Measurements from ENCODE around the gene CCR5AS.
"Not testable (repeated sequence)": the region's sequence is repeated elsewhere in the genome, so short reads cannot be mapped to it uniquely, and the experiment has no call there.

Gene CCR5AS

DNA sequence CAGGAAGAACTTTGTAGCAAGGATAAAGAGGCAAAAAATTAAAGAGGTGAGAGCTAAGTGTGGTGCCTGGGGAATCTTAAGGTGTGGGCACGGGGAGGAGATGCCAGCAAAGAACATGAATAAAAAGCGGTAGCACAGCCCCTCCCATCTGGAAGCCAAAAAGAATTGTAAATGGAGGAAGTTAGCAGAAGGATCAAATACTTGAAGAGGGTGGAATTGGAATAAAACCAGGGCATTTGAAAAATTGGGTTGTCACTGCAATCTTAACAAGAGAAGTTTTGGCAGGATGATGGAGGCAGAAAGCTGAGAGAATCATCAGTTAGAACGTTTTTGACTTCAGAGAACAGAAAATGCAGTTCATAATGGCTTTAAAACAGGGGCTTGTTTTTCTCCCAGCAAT, 50.6 kb downstream of the CCR5AS start:
- DNase-seq (ENCODE audit: low spot score), result no peak

DNA sequence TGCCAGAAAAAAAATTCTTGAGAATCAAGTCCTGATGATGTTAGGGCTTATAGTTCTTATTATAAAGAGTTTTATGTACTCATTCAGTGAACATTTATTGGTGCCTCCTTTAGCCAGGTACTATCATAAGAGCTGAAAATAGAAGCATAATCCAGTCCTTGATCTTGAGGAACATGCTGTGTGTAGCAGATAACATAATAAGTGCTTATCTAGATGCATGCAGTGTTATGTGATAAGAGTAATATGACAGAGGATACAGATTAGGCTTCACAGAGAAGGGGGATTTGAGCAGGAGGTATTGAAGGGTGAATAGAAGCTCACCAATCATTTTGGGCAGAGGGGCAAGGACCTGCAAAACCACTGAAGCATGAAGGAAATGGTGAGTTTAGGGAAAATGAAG, 51.9 kb downstream of the CCR5AS start:
- no peak for DNase-seq (ENCODE audit: low spot score)

DNA sequence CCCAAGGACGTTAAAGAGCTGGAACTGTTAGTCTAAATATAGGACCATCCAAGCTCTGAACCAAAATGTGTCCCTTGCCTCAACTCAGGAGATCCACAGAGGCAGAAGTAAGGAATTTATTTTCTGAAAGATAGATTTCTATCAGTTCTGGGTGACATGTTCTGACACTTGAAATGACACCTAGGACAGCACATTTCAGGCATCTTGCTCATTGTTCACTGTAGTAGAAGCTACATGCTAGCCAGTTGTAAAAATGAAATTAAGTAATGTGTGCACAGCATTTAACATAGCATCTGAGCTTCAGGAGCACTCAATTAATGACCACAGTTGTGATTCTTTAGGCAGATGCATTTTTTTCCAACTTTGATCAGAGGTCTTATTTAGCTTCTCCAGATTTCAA, 52.4 kb downstream of the CCR5AS start:
- no peak for DNase-seq (ENCODE audit: low spot score)

DNA sequence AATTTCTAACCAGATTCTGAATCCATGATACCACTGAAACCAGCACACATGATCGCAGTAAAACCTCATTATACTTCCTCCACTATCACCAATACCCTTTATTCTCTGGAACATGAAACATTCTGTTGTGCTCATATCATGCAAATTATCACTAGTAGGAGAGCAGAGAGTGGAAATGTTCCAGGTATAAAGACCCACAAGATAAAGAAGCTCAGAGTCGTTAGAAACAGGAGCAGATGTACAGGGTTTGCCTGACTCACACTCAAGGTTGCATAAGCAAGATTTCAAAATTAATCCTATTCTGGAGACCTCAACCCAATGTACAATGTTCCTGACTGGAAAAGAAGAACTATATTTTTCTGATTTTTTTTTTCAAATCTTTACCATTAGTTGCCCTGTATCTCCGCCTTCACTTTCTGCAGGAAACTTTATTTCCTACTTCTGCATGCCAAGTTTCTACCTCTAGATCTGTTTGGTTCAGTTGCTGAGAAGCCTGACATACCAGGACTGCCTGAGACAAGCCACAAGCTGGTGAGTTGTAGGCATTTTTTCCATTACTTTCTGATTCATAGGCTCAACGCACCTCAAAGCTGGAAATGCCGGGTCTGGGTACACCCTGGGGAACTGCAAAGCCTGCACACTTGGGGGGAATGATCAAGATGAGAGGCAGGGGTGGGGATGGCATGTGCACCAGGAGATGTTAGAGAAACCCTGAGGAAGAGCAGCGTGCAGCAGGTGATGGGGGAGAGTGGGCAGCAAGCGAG, 53.0 kb downstream of the CCR5AS start, which contains the start of gene CCR2:
CCR2 (plus strand) TSS at position 465 of the 764 bp plus-strand sequence. CDS start 3,417 bp downstream, outside the sequence.
- DNase-seq (ENCODE audit: low spot score), result no peak

DNA sequence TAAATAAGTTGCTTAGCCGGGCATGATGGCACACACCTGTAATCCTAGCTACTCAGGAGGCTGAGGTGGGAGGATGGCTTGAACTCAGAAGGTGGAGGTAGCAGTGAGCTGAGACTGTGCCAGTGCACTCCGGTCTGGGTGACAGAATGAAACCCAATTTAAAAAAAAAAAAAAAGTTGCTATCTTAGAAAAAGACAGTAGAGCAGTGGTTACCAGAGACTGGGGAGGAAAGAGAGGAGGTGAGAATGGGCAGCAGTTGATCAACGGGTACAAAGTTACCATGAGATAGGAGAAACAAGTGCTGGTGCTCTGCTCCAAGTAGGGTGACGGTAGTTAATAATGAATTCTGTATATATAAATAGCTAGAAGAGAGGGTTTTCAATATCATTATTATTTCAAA, 53.8 kb downstream of the CCR5AS start:
- no peak for DNase-seq (ENCODE audit: low spot score)

DNA sequence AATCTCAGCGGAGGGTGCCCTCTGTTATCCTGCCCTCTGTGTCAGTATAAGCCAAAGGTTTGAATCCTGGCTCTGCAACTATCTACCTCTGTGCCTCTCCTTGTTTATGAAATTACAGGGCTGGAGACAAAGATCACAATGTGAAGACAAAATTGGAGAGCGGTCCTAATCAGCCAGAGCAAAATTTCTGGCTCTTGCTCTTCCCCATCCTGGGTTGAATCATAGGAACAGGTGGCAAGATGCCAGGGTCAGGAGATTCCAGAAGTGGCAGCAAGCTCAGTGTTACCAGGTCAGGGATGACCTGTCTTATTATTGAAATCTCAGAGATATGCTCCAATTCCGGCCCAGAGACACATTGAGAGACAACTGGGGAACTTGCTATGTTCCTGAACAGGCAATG, 55.2 kb downstream of the CCR5AS start:
- no peak for DNase-seq (ENCODE audit: low spot score)

DNA sequence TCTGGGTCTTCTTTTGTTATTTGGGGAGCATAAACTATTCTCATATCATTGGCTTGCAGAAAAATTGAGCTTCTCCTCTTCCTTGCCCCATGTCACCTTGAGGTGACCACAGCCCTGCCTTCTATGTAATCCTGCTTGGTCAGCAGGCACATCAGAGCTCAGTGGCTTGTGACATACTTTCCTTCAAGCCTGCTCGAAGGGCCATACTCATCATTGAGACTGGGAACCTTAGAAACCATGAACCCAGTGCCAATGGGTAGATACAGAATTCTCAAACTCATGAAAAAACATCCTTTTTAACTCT, 56.7 kb downstream of the CCR5AS start:
- no peak for DNase-seq (ENCODE audit: low spot score)

DNA sequence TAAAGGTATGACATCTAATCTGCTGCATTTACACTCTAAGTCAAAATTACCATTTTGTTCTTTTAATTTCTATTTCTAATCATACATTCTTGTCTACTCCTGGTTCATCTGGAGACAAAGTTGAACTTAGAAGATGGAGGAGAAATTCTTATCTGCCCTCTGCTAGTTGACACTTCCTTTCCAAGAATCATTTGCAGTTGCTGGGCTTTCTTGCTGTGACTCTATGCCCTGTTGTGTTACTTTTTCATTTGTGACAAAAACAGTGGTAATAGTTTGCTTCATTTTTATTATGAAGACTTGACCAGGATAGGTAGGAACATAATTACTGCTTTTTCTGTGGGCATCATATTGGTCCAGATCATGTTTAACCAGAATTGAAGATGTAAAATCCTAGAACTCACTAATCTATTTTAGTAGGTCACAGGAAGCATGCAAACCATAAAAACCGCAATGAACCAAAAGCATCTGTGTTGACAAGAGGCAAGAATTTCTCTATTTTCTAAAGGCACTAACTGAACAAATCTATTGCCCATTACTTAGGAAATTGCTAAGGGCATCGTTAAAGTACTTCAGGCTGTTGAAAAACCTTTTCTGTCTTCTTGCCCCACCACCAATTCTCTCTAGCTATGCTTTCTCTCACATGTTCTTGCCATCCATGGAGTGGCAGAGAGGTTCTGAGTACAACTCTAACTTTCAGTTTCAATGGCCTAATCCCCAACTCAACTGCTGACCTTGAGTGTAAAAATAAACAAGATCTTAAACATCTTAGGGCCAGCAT, 57.2 kb downstream of the CCR5AS start:
- peak; percentile 2 for DNase-seq (ENCODE audit: low spot score)

DNA sequence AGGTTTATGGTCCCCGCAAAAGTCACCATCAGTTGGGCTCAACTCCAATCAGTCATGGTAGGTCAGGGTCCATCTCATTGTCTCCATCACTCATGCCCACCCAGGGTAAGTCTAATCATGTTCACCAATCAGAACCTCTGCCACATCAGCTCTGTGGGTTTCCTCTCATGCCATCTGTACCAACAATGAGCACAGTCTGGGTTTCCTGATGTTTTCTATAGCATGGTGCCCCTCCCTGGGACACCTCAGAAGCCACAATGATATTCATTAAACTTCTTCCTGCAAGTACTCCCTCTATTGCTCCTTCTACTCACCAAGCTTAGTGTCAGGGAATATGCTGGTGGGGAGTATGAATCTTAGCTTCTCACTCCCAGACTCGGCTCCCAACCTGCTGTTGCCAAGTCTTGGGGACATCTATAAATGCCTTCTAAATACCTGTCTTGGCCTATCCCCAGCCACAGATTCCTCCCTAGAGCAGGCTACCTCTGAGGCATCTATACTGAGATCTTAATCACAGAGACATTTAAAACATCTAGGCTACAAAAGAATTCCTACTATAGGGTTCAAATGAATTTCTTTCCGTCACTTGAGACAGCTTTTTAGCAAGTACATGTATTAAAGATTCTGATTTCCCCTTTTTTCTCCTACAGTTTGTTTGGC, 57.9 kb downstream of the CCR5AS start:
- DNase-seq (ENCODE audit: low spot score), result no peak

DNA sequence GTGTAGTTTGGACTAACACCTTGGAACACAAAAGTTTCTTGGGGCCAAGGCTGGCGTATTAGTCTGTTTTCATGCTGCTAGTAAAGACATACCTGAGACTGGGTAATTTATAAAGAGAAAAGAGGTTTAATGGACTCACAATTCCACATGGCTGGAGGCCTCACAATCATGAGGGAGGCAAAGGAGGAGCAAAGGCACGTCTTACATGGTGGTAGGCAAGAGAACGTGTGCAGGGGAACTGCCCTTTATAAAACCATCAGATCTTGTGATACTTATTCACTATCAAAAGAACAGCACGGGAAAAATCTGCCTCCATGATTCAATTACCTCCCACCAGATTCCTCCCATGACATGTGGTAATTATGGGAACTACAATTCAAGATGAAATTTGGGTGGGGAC, 62.4 kb downstream of the CCR5AS start:
- no peak for DNase-seq (ENCODE audit: low spot score)

DNA sequence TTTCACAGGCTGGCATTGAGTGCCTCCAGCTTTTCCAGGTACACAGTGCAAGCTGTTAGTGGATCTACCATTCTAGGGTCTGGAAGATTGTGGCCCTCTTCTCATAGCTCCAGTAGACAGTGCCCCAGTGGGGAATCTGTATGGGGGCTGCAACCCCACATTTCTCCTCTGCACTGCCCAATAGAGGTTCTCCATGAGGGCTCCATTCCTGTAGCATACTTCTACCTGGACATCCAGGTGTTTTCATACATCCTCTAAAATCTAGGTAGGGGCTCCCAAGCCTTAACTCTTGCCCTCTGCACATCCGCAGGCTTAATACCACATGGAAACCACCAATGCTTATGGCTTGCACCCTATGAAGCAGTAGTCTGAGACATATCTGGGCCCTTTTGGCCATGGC, 68.0 kb downstream of the CCR5AS start:
- no peak for DNase-seq (ENCODE audit: low spot score)

DNA sequence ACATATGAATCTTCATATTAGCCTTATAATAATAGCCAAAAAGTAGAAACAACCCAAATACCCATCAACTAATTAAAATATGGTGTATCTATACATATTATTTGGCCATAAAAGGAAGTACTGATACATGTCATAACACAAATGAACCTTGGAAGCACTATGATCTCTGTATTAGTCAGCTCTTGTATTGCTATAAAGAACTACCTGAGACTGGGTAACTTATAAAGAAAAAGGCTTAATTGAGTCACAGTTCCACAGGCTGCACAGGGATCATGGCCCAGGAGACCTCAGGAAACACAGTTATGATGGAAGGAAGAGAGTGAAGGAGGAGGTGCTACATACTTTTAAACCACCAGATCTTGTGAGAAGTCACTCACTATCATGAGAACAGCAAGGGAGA, 69.0 kb downstream of the CCR5AS start:
- no peak for DNase-seq (ENCODE audit: low spot score)

DNA sequence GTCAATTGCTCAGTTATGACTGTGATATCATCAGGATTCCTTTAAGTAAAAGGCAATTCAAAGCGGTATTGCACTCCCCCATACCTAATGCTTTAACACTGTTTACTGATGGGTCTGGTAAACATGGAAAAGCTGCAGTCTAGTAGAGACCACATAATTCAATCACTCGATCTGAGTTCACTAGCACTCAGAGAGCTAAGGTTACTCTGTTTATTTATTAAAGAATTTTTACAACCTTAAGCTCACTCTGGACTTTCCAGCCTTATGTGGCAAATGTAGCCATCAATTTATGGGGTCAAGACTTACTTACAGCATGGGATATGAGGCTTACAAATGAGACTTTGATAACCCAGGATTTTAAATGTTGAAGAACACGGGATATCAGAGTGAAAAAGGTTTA, 71.3 kb downstream of the CCR5AS start:
- DNase-seq (ENCODE audit: low spot score), result no peak

DNA sequence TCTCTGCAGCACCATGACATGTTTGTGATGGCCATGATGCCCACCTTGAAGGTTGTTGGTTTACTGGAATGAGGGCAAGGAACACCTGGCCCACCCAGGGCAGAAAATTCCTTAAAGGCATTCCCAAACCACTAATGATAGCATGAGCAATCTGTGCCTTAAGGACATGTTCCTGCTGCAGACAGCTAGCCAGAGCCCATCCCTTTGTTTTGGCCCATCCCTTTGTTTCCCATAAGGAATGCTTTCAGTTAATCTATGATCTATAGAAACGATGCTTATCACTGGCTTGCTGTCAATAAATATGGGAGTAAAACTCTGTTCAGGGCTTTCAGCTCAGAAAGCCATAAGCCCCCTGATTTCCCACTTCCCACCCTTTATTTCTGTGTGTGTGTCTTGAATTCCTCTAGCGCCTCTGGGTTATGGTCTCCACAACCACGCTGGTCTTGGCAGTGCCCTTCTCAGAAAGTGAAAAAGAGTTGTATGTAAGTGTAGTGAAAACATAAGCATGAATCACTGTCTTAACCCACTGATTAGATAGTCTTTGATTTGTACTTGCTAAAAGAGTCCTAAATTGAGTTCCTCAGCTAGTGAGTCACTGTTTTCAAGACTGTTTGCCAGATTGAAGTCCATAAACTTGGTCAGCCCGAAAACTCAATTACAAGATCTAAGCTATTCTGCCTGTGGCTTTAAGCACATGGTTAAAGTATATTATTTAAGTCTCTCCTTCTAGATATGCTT, 72.0 kb downstream of the CCR5AS start:
- DNase-seq (ENCODE audit: low spot score), result no peak

DNA sequence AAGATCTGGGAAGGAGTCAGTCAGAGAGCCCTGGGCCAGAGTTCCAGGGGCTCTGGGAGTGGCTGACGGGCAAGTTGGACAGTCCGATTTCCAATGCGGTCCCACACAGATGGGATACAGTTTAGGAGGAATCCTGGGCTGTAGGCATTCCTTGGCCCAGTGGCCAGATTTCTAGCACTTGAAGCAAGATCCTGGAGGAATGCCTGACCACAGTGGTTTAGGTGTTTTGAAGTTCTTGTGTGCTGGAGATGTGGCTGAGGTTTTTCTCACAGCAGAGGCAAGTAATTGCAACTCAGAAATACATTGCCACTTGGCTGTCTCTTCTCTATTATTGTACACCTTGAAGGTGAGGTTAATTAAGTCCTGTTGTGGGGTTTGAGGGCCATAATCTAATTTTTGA, 76.2 kb downstream of the CCR5AS start:
- DNase-seq (ENCODE audit: low spot score), result not testable (repeated sequence)

DNA sequence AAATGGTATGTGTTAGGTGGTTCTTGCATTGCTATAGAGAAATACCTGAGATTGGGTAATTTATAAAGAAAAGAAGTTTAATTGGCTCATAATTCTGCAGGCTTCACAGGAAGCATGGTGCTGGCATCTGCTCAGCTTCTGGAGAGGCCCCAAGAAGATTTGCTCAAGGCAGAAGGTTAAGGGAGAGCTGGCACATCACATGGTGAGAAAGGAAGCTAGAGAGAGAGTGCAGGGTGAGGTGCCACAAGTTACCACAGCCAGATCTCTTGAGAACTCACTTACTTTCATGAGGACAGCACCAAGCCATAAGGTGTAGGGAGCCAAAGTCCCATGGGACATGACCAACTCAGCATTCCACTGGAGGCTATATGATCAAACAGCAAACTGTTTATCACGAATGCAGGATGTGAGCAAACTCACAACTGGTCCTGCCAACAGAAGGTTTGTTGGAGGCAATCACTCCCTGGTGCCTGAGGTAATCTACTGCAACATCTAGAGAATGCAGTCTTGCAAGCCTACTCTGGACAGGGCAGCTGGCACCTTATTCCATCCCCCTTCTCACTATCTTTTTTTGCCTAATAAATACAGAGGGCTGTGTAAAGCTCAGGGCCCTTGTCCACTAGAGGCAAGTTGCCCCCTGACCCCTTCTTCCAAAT, 81.1 kb downstream of the CCR5AS start:
- DNase-seq (ENCODE audit: low spot score), result no peak

DNA sequence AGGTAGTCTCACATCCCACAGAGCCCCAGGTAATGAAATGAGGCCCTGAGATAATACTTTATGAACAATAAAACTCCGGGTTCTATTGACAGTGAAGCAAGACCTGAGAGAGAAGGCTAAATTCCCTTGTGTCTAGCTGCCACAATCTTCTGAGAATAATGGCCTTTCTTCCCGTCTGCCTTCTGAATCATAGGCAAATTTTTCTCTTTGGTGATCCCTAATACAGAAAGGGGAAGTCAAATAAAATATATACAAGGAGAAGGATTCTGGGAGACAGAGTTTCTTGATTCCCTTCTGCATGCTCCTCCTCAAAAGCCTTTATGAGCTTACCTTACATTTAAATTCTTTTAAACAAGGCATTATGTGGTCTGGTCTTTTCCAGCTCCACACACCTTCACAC, 82.8 kb downstream of the CCR5AS start:
- DNase-seq (ENCODE audit: low spot score), result no peak

DNA sequence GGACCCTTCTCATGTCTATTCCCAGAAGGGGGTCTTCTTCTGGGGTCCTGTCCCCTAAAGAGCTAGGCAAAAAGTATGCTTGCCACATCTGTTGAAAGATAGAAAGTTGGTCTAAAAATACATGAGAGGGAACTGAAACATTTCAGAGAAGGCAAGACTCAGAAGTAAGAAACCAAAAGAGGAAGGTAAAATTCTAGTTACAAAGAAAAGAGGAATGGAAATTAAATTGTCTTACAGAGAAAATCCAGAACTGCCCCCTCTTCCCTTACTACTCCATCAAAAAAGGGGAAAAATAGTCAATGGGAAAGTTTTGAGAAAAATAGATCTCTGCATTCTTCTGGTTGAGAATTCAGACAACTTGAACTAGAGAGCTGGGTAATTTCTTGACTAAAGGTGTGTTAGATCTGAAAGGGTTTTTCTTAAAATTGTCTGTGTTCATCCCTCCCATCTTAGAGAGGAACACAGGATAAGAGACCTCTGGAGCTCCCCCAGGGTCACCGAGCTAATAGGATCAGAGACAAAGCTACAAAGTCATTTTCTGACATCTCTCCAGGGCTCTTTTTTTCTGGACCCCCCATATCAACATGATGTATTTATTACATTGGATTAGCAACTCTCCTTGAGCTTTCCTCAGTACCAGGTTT, 85.3 kb downstream of the CCR5AS start:
- peak; percentile 0 for DNase-seq (ENCODE audit: low spot score)

DNA sequence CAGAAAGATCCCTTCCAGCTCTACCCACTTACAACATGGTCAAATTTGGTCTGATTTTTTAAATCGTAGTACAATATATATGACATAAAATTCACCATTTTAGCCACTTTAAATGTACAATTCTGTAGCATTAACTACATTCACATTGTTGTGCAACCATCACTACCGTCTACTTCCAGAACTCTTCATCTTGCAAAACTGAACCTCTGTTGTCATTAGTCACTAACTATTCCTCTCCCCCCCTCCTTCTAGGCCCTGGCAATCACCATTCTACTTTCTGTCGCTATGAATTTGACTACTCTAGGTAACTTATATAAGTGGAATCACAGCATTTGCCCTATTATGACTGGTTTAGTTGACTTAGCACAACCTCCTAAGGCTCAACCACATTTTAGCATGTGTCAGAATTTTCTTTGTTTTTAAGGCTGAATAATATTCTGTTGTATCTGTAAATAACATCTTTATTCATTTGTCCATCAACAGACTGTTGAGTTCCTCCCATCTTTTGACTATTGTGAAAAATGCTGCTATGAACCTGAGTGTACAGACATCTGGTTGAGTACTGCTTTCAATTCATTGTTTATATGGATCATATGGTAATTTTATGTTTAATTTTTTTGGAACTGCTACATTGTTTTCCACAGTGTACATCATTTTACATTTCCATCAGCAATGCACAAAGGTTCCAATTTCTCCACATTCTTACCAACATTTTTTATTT, 88.5 kb downstream of the CCR5AS start:
- DNase-seq (ENCODE audit: low spot score), result no peak

DNA sequence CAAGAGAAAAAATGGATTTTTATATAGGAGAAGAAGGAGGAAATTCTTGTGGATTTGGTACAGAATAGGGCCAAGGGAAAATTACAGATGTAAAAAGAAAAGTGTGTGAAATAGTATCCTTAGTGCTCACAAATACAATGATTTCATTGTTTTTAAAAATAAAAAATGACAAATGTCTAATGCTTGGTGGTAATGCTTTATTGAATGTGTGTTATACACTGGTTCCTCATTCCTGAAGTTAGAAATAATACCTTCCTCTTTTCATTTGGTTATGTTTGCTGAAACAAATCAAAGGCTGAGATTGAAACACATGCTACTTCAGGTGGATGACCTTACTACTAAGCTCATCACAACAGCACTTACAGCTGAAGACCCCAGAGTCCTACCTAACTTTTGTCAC, 90.7 kb downstream of the CCR5AS start:
- no peak for DNase-seq (ENCODE audit: low spot score)

DNA sequence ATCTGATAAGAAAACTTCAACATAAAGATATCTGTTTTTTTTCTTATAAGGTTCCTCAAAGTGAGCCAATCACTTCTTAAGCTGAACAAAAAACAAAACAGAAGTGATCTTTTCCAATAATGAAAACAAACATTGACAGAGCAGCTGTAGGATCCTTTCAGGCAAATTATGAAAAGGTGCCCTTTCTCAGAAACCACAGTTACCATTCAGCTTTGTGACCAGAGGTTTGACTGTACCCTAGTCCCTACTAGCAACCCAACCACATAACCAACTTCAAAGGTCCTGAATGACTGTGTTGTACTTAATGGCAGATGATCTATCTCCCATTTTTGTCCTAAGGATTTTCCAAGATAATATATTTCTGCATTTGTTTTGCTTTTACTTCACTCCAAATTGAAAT, 92.3 kb downstream of the CCR5AS start:
- DNase-seq (ENCODE audit: low spot score), result no peak

Measured in NAMALWA (cell line).